HTERT RPE-1 (cell line): ENCODE data around the gene TRIM56.
"Not testable (repeated sequence)": the region's sequence is repeated elsewhere in the genome, so short reads cannot be mapped to it uniquely, and the experiment has no call there.

Source experiments
- in situ Hi-C: fragments of 300-500 bp; cut with MboI; formaldehyde crosslinking; loops from 4 replicates; pipeline ENCODE4 v1.14.3; 2020; ENCODE audit warnings: low sequenced_read_pairs

Gene TRIM56

GRCh38 chr7:101109368-101109767 lies 24.1 kb downstream of the TRIM56 start:
- in situ Hi-C loops: no loop called here

GRCh38 chr7:101111261-101111660 lies 26.0 kb downstream of the TRIM56 start:
- in situ Hi-C loops: no loop called here

- in situ Hi-C loops: no loop called here
These were observed 27.0 kb downstream of the TRIM56 start for GRCh38 chr7:101112233-101112632.

- in situ Hi-C loops: not testable (repeated sequence)
These were observed 27.9 kb downstream of the TRIM56 start for GRCh38 chr7:101113140-101113539.

GRCh38 chr7:101113836-101114235 lies 28.6 kb downstream of the TRIM56 start:
- in situ Hi-C loops: no loop called here

- in situ Hi-C loops: no loop called here
These were observed 29.2 kb downstream of the TRIM56 start for GRCh38 chr7:101114492-101114891.

- in situ Hi-C loops: no loop called here
These were observed 29.9 kb downstream of the TRIM56 start for GRCh38 chr7:101115215-101115614.

- in situ Hi-C loops: no loop called here
These were observed 31.6 kb downstream of the TRIM56 start for GRCh38 chr7:101116898-101117297.

GRCh38 chr7:101118856-101119255 lies 33.6 kb downstream of the TRIM56 start:
- in situ Hi-C loops: no loop called here

- in situ Hi-C loops: no loop called here
These were observed 34.6 kb downstream of the TRIM56 start for GRCh38 chr7:101119876-101120275.

GRCh38 chr7:101120315-101120714 lies 35.0 kb downstream of the TRIM56 start:
- in situ Hi-C loops: no loop called here

- in situ Hi-C loops: not testable (repeated sequence)
These were observed 36.3 kb downstream of the TRIM56 start for GRCh38 chr7:101121631-101121990.

- in situ Hi-C loops: no loop called here
These were observed 37.0 kb downstream of the TRIM56 start for GRCh38 chr7:101121991-101122932.

- in situ Hi-C loops: no loop called here
These were observed 37.8 kb downstream of the TRIM56 start for GRCh38 chr7:101122933-101123702.

- in situ Hi-C loops: no loop called here
These were observed 38.4 kb downstream of the TRIM56 start for GRCh38 chr7:101123703-101124068.

GRCh38 chr7:101124376-101125056 lies 39.2 kb downstream of the TRIM56 start:
- in situ Hi-C loops: no loop called here

GRCh38 chr7:101125989-101126650 lies 40.8 kb downstream of the TRIM56 start:
- in situ Hi-C loops: no loop called here

- in situ Hi-C loops: no loop called here
These were observed 41.6 kb downstream of the TRIM56 start, which contains the start of gene SERPINE1 for GRCh38 chr7:101126651-101127459. Gene SERPINE1 (plus strand): TSS chr7:101127104. CDS start chr7:101128394, 1,290 bp downstream.

GRCh38 chr7:101127460-101128039 lies 42.3 kb downstream of the TRIM56 start:
- in situ Hi-C loops: no loop called here
